H1 (cell line): Measurements from ENCODE around the gene SOX15. TPM values are rescaled to one million over a fixed set of nuclear protein-coding genes. Genes with fewer than 3 reads are reported as not detected.

Source experiments
- CHD2 ChIP-seq: IDR thresholded peaks from 2 replicates; pipeline ENCODE4 v1.6.1; 2012; ENCODE audit warnings: low read length, improper control_type of control experiment
- CHD7 ChIP-seq: fragments of 300-600 bp; sonication (generic); IDR thresholded peaks from 2 replicates; pipeline ENCODE4 v1.7.1; 2012; ENCODE audit warnings: low read length, moderate library complexity, mild to moderate bottlenecking, inconsistent platforms; ENCODE audit not compliant: insufficient replicate concordance
- FOSL1 ChIP-seq: IDR thresholded peaks from 2 replicates; pipeline ENCODE4 v1.6.1; 2011; ENCODE audit warnings: mild to moderate bottlenecking, low read depth, low read length, moderate library complexity; ENCODE audit not compliant: insufficient read depth
- JUND ChIP-seq: IDR thresholded peaks from 2 replicates; pipeline ENCODE4 v1.6.1; 2011; ENCODE audit warnings: mild to moderate bottlenecking, improper control_type of control experiment, low read length
- RBBP5 ChIP-seq: IDR thresholded peaks from 2 replicates; pipeline ENCODE4 v1.7.1; 2012; ENCODE audit warnings: low read depth, mild to moderate bottlenecking, inconsistent platforms, low read length, moderate library complexity, borderline replicate concordance
- RFX5 ChIP-seq: IDR thresholded peaks from 2 replicates; pipeline ENCODE4 v1.6.1; 2011; ENCODE audit warnings: low read depth, low read length, improper control_type of control experiment, borderline replicate concordance
- RNF2 ChIP-seq: fragments of 200-900, 300-1000 bp; sonication (generic); IDR thresholded peaks from 2 replicates; pipeline ENCODE4 v1.7.1; 2016; ENCODE audit warnings: borderline replicate concordance, low read depth, mild to moderate bottlenecking, antibody characterized with exemption, low read length; ENCODE audit not compliant: poor library complexity, severe bottlenecking; ENCODE audit errors: missing control alignments
- SAP30 ChIP-seq: fragments of 300-600 bp; sonication (generic); IDR thresholded peaks from 2 replicates; pipeline ENCODE4 v1.7.1; 2012; ENCODE audit warnings: low read length, moderate library complexity, mild to moderate bottlenecking, inconsistent platforms; ENCODE audit not compliant: insufficient read depth, insufficient replicate concordance
- SP4 ChIP-seq: IDR thresholded peaks from 2 replicates; pipeline ENCODE4 v1.6.1; 2012; ENCODE audit warnings: low read length, inconsistent platforms
- TCF12 ChIP-seq: IDR thresholded peaks from 2 replicates; pipeline ENCODE4 v1.6.1; 2011; ENCODE audit warnings: low read depth, mild to moderate bottlenecking, low read length
- polyA plus RNA-seq, 7 experiments: library from polyadenylated mRNA; depleted of rRNA in 3 of 7; stranded (reverse) in 5 of 7; unstranded in 2 of 7; fragments of >200 nt in 5 of 7; fragments of 200-250 nt in 2 of 7; gene quantifications; 1 replicate in 5 of 7; 2 replicates in 1 of 7; 4 replicates in 1 of 7; pipeline versions ENCODE4 v1.2.1 to v1.2.3, GENCODE V29; 2011 to 2013; ENCODE audit warnings: missing spikeins in 2 of 7, mixed read lengths in 2 of 7
- total RNA-seq: library from RNA; stranded (reverse); fragmentation: NEBNext Ultra II Directional; extraction: Animal tissue kit (Norgen Biotek cat#: 25700); gene quantifications from 2 replicates; pipeline ENCODE4 v1.2.1, GENCODE V29; 2021

Gene SOX15
- total and polyA plus RNA-seq, 2 of the 8 experiments (the other 6 are each of a cell fraction or from before 2014, with no cell fraction given): 14.3 to 26.8 TPM

- TF ChIP-seq CHD7 (no peak), RFX5 (no peak), TCF12 (no peak), JUND (no peak), RBBP5 (no peak), CHD2 (no peak), SAP30 (no peak), FOSL1 (no peak), RNF2 (no peak), SP4 (no peak)
These were observed 31.2 kb downstream of the SOX15 start, which contains the start of gene TNFSF13 (continued) for GRCh38 chr17:7558544-7559319.
